GM21723 (cell line): ENCODE measurements around the gene CPA5.

ENCODE experiments used
- ATAC-seq: cut with Tn5 transposase; IDR thresholded peaks from one replicate; pipeline ENCODE4 v1.9.1; 2021; ENCODE audit warnings: mild to moderate bottlenecking, moderate library complexity; ENCODE audit not compliant: unreplicated experiment

Gene CPA5

DNA sequence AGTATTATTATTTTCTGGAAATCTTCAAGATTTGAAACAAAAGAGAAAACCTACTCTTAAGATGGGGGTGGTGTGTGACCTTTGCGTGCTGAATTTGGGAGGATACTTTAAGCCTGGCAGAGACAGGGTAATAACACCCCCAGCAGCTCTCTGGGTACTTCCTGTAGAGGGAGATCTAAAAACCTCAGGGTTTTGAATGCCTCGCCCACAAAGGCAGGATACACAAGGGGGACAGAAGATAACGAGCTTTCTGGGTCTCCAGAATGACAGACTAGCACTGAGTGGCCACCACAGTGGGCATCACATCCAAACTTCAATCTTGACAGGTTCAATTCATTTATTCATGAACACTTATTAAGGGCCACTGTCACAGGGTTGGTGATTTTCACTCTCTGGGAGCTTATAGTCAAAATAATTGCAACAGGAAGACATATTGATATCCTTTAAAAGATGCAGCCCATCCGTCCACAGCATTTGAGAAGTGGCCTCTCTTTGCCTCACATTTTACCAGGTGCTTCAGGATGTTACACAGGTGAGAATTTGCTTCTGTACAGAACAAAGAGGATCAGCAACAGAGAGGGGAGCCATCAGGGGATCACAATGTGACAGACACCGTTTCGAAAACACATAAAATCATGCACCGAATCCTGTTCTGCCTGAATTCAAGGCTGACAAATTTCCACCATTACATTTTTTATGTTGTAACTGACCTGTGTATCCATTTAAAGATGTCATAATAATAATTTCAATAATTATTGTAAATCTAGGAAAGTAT, 50.0 kb downstream of the CPA5 start:
- no peak for ATAC-seq

DNA sequence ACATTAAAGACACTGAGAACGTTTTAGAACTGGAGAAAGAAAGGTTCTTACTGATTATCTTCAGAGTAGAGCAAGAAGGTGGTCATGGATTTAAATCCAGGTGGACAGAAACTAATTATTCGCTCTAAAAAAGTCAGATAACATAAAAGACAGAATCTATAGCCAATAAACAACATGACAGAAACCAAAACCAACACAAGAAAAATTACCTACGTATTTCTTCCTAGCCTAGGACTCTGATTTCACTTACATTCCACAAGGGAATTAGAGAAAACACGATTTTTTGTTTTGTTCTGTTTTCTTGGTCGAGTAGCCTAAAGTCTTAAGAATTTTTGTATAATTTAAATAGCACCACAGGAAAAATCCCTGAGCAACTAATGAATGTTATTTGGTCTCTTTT, 50.8 kb downstream of the CPA5 start:
- no peak for ATAC-seq

DNA sequence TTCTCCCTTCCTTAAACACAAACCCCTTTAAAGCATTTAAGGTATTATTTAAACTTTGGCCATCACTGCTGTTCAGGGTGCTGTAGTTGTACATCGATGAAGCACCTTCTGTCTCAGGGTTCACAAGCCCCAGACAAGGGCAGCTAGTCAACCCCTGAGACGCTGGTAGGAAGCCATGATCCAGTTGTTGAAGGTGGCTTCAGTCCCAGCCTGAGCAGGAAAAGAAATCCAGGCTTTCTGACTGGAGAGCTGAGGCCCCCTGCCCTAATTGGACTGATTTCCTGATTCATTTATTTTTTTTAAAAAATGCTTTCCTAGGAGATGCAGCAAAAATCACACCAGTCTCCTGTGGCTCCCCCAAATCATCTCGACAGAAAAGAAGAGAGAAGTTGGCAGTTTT, 51.5 kb downstream of the CPA5 start:
- no peak for ATAC-seq

DNA sequence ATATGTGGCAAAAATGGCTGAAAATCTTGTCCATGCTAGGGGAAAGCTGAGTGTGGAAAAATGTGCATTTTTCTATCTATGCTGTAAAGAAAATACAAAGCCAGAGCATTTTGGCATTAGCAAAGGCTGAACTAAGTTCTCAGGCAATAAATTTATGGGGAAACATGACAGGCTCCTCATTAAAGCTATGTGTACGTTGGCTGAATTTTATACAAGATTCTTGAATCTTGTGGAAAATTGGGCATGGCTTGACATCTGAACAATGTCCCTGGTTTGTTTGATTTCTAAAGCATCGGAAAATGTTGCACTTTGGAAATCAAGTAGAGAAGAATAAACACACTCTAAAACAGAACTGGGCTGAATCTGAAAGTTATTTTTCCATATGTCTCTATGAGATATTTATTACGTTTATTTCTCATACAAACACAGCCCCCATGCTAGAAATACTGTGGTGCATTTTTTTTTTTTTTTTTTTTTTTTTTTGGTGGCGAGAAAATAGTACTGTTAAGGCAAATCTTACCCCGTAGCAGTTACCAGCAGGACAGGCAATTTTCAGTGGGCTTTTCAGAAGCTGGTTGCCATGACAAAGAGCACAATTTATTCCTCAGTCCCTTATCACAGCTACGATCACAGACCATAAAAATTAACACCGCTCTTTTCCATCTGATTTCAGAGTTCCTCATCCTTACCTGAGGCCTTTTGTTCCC, 52.6 kb downstream of the CPA5 start:
- no peak for ATAC-seq

DNA sequence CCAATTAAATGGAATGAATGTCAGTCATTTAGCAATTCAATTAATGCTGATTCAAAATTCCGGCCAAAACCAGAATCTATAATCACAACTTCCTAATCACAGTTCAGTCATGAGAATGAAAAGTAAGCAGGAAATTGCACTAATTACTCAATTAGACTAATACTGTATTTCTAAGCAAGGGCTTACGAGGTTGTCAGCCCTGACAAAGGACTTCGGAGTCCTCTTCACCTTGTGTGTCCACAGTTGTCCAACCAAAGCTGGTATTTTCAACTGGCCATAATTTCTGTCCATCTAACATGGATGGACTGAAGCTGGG, 53.1 kb downstream of the CPA5 start:
- no peak for ATAC-seq

DNA sequence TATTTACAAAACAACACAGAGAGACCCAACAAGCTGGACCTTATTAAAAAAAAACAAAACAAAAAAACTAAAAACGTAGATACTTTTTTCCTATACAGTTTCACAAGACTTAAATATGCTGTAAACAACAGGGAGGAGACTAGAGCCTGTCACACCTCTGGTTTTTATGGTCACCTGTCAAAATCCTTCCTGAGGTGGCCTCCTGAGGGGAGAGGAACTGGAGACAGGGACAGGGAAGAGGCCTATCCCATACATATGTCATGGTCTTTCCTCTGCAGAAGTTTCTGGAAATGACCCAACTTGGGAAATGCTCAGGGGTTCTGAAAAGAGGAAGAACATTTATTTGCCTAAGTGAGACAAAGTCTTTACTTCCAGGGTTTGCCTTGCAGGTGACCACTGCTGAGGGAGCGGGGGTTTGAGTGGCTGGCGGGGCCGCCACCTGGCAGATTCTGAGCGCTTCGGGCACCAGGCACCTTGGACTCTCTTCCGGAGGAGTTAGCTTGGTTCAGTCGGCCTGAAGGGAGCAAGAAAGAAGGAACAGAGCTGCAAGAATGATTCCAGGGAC, 54.0 kb downstream of the CPA5 start:
- no peak for ATAC-seq

DNA sequence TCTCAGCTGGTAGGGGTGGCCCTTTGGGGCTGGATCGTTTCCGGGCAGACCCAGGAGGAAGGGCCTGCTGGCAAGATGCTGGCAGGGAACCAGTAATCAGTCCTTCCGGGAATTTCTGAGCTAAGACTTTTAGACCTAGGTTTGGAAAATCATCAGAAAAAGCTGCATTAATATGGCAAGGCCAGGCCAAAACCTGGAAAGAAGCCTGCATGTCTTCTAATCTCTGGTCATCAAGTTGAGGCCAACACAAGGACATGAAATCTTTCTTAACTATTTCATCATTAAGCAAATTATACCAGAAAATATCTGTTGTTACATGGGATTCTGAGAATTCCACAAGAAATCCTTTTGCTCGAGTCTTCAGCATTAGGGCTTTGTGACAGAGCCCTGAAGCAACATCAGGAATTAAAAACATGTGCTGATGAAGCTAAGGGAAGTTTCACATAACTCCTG, 55.5 kb downstream of the CPA5 start:
- no peak for ATAC-seq

DNA sequence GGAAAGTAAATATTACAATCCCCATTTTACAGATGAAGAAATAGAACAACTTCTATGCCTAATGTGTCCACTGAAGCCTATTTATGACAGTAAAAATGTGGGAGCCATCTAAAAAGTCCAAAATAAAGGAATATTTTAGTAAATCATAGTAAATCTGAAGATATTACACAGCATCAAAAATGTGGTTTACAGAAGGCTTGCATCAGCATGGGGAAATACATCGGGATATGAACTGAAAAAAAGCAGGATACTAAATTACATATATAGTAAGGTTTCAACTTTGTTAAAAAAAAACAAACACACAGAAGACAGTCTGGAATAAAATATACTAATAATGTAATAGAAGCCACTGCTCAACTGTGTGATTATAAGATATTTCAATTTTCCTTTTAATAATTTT, 56.5 kb downstream of the CPA5 start:
- ATAC-seq = no peak

DNA sequence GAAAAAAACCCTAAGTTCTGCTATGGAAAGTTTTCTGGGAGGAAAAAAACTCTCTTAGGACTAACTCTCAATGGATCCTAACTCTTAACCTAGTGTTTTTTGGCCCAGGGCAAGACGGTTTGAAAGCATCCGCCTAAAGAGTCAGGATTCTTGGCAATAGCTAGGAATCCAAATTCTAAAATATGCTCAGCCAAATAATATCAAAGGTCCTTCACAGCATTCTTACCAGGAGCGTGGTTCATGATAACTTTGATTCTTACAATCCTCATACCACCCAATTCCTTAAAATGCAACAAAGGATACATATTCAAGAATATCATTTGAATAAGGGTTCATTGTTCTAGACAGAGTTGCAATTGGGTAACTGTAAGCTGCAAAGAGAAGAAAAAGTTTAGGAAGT, 57.0 kb downstream of the CPA5 start:
- ATAC-seq = no peak

DNA sequence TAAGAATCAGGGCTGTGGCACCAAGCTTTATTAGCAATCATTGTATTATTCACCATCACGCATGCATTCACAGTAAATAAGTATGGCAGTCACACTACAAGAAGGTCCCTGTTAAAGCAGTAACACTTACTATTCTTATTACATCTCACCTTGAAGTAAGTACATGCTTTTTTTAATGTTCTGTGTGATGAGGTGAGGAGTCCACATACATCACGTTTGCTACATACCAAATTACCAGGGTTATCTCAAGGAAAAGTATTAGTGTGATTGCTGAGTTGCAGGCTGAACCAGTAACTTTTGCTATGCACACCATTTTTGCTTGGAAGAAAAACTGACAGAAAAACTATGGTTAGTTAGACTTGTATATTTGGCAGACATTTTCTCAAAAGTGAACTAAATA, 60.4 kb downstream of the CPA5 start:
- no peak for ATAC-seq

DNA sequence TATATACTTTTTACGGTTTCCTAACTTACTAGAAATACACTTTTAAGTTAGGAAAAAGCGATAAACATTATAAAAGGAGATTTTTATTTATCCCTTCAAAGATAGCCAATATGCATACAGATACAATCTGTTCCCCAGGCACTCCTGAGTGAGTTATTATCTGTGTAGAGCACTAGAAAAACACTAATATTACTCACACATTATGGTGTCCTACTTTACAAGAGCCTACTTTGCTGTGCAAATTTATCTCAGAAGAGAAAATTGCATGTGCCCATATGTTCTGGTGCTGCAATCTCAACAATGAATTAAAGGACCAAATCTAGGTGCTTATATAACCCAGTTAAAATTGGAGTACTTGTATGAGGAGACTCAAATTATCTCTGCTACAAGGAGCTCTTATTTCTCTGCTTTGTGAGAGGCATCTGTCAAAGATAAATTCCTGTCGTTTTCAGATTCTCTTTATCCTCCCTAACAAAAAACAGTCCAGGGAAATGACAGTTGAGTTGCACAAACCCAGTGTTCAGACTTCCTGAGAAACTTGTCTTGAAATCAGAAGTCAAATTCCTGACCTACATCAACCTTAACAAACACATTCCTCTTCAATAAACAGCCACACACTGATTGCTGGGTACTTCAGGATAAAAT, 64.6 kb downstream of the CPA5 start:
- ATAC-seq = no peak

DNA sequence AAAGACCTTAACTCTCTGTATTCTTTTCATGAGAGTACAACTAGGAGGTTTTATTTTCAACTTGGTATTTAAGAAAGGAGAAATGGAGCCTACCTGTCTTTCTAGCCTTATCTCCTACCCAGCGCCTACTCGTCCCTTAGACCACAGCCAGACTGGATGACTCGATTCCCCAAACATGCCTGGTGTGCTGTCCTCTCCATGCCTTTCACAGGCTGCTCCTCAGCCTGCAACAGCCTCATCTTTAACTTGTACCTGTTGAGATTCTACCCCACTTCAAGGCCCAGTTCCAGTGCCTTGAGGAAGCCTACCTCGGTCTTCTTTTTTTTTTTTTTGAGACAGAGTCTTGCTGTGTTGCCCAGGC, 65.1 kb downstream of the CPA5 start:
- no peak for ATAC-seq

DNA sequence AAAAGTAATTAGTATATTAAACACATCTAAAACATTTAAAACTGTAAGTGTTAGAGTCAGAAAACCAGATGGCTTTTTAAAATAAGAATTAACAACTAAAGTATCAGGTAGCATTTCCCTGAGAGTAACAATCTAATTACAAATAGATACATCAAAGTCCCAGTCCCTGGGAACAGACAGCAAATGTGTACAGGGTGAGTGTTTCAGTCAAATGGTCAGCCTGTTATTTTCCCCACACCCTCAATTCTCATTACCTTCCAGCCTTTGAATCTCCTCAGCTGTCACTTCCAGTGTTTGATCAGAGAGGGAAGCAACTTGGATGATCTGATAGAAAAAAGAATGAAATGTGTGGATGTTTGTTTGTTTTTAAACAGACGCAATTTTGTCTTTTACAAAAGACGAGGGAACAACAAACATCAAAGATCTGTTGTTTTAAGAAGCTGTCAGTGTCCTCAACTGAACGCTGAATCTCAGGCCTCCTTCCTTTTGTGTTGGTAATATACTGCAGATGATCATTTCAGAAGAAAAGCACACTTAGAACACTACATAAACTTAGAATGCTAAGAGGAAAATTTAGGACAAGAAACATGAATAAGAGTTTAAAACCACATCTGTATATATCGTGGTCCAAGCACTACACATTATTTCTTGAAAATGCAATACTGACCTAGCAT, 66.4 kb downstream of the CPA5 start:
- no peak for ATAC-seq

DNA sequence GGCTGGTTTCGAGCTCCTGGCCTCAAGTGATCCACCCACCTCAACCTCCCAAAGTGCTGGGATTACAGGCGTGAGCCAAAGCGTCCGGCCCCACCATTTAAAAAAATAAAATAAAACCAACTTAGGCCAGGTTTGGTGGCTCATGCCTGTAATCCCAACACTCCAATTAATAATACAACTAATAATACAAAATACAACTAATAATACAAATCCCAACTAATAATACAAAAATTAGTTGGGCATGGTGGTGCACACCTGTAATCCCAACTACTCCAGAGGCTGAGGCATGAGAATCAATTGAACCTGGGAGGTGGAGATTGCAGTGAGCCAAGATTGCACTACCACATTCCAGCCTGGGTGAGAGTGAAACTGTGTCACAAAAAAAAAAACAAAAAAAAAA, 68.6 kb downstream of the CPA5 start:
- ATAC-seq = no peak

DNA sequence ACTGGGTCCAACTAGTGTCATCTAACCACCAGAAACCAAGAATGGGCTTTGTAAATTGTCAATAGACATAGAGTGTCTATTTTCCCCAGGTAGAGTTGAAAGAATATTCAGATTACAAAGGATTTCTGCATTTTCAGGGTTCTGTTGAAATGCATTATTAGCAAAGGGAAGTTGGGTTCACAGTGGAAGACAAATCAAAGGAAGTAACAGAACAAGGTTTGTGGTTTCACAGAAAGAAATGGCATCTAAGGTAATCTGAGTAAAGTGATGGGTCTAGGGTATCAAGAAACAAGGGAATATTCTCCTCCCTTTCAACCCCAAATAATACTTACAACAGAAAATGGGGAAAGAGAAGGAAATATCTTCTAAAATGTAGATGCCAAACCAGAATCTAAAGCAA, 70.4 kb downstream of the CPA5 start:
- ATAC-seq = no peak

DNA sequence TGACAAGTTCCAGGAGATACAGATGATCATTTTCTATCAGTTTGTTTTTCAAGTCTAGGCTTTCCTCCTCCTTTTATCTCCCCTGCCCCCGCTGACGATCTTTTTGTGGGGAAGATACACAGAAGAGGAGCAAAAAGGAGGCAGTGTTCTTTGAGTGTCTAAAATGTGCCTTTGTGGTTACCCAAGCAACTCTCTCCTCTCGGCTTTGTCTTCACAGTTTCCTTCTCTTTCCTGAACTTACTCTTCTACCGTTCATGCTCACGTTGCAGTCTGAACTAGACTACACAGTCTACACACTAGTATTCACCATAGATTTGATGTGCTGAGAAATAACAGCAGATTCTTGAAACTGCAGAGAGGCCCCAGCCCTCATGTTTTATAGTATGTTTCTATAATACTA, 72.6 kb downstream of the CPA5 start:
- no peak for ATAC-seq

DNA sequence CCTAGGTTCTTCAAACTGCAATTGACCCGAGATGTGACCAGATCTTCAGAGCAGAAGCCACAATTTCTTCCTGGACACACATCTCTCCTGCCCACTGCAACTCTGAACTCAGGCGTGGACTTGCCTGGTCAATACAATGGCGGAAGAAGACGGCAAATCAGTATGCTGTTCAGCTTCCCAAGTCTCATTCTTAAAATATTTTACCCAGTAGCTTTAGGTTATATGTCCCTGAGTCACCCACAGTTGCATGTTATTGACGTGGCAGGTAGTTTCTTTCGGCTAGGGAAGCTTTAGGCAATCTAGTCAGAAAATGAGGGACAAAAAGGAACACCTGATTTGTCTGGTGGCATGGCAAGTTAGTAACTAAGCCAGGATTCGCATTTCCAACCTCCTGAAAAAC, 73.7 kb downstream of the CPA5 start:
- no peak for ATAC-seq
